HG02798 (cell line): ENCODE measurements around the gene NCS1.
A peak's percentile ranks its signal among the peaks of the same experiment; 100 is the strongest.

Source experiments
- ATAC-seq: cut with Tn5 transposase; IDR thresholded peaks from one replicate; pipeline ENCODE4 v1.9.1; 2021; ENCODE audit warnings: mild to moderate bottlenecking; ENCODE audit not compliant: unreplicated experiment, poor library complexity

NCS1 gene

GRCh38 chr9:130172161-130172857 lies at the start of gene NCS1:
Gene NCS1 (plus strand): TSS chr9:130172404. CDS start chr9:130172664, 260 bp downstream.
- ATAC-seq: no peak

GRCh38 chr9:130122456-130122855 lies 49.7 kb upstream of the NCS1 start:
- no peak for ATAC-seq

GRCh38 chr9:130124085-130124860 lies 47.9 kb upstream of the NCS1 start:
- ATAC-seq: no peak

- no peak for ATAC-seq
Observed at GRCh38 chr9:130126721-130127433, 45.3 kb upstream of the NCS1 start.

- ATAC-seq: peak; percentile 58
Observed at GRCh38 chr9:130128251-130128650, 44.0 kb upstream of the NCS1 start.

- ATAC-seq: peak; percentile 59
Observed at GRCh38 chr9:130128733-130129431, 43.3 kb upstream of the NCS1 start.

GRCh38 chr9:130129432-130130061 lies 42.7 kb upstream of the NCS1 start:
- no peak for ATAC-seq

DNA sequence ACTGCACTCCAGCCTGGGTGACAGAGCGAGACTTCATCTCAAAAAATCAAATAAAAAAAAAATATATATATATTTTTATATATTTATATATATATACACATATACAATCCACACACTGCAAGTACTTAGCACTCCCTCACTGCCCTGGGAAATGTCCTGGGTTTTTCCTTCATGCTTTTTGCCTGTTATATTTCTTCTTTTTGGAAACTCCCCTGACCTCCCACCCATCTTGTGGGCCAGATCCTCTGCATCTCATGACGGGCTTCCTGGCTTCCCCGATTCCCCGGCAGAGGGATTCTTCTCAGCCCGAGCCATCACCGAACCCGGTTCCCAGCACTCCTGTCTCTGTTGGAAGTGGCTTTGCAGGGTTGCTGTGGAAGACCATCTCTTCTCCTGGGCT lies 39.5 kb upstream of the NCS1 start:
- no peak for ATAC-seq

DNA sequence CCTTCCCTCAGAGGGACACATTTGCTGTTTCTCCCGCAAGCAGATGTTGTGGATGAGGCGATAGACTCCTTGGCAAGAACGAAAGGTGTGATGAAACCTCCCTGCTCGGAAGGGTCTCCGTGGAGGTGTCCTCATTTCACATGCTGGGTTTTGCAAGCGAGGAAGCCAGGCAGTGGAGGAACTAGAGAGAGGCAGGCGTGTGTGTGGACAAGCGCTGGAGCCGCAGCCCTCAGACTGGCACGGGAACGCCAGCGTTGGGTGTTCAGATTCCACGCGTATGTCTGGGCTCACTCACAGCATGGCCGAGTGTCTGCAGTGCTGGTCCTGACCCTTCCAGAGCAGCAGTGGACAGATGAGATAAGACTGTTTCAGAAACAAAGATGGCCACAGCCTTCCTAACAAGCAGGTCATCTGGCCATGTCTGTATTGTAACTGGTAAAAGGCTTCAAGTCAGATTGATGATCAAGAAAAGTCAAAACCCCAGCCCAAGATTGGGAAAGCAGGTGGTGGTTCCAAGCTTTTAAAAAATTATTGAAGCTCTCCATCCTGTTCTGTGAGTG lies 35.0 kb upstream of the NCS1 start:
- ATAC-seq: no peak

GRCh38 chr9:130137641-130138081 lies 34.5 kb upstream of the NCS1 start:
- no peak for ATAC-seq

- ATAC-seq: no peak
Observed at GRCh38 chr9:130138171-130138653, 34.0 kb upstream of the NCS1 start.

- ATAC-seq: no peak
Observed at GRCh38 chr9:130138791-130139190, 33.4 kb upstream of the NCS1 start.

DNA sequence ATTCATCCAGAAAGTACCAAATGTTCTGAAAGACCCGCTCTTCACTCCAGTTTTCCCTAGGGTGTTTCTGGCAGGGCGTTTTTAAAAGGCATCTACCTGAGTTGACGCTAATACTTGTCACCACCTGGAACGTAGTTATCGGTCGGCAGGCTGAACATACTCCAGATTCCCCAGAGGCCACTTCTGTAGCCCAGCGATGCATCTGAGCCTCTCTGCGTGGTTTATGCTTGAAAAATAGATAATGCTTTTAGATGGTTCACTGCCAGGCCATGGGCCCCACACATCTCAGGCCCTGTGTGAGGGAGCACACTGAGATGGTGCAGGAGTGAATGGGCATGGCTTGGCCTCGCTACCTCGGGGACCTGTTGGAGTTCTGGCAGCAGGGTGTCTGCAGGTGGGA lies 33.0 kb upstream of the NCS1 start:
- ATAC-seq: no peak

- no peak for ATAC-seq
Observed at GRCh38 chr9:130140706-130141105, 31.5 kb upstream of the NCS1 start.

- no peak for ATAC-seq
Observed at GRCh38 chr9:130142056-130142455, 30.1 kb upstream of the NCS1 start.

DNA sequence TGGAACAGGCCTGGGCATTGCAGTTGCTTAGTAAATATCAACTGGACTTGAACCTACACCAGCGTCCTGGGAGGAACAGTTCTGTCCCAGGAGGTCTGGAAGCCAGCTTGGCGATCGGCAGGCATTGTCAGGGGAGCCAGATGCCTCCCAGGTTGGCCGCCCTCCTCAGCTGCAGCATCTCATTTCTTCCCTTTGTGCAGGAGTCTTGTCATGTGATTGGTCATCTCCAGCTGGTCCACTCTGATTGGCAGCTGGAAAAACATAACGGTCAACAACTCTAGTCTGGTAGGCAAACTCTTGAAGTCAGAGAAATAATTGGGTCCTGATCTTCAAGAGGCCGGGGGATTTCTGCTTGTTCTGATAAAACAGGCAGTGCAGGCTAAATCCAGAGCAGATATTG lies 29.6 kb upstream of the NCS1 start:
- ATAC-seq: no peak

- no peak for ATAC-seq
Observed at GRCh38 chr9:130143279-130143893, 28.8 kb upstream of the NCS1 start.

DNA sequence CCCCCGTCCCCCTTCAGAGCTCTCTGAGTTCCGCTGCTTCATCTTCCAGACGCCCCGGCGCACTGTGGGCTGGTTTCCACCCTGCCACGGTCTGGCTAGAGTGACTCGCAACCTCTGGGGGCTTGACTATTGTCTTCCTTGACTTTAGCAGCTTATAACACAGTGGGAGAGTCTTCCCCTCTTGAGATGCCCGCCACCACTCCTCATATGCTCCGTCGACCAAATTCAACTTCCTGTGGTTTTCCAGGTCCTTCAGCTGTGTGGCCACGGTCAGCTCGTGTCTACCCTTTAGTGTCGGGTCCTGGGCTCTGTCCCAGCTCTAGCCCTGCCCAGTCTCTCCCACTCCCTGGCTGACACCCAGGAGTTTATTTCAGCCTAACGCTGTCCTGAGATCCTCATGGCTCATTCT lies 28.2 kb upstream of the NCS1 start:
- no peak for ATAC-seq

GRCh38 chr9:130144703-130145102 lies 27.5 kb upstream of the NCS1 start:
- no peak for ATAC-seq
